ENCODE results near the gene ZIM2. TPM values are rescaled to one million over a fixed set of nuclear protein-coding genes. Genes with fewer than 3 reads are reported as not detected.

The ZIM2 gene
- total RNA-seq, 4 donors from 2014 or later: 0.16 to 2.2 (median 1.2) TPM; not detected in 1

DNA sequence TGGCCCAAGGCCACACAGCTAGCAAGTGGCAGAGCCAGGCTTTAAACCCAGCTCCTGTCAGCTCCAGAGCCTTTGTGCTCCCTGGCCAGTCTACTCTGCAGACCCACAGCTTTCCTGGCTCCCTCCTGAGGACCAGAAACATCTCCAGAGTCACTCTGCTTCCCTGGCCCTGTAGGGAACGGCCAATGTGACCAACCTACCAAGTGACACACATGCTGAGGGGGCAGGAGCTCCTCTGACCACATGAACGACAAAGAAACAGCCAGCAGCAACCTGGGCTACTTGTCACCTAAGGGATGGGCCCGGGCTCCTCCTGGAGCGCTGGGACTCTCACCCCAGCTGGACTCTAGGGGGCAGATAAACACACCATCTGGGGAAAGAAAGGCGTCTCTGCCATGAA, 19.3 kb downstream of the ZIM2 start:
- H3K36me3 ChIP-seq: no peaks in the 10 kb centered on the region
- intact Hi-C loops (cut with DNase I; ENCODE audit: low total_unique reads): no loop called here

DNA sequence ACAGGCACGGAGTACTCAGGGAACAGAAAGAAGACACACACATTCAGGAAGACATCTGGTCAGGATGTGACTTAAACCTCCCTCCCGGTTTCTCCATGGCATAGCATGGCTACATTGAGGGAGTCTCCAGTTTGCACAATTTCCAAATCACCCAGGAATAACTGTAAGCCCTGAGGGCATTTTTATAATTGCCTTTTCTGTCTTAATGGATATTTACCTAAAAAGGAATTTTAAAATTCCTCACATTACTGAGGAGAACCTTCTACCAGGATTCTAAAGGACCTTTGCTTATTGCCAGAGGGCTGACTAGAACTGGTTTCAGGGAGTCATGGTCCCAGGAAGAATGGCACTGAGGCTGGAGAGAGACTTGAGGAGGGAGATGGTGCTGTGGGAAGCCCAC, 21.4 kb downstream of the ZIM2 start:
- intact Hi-C loops (cut with DNase I; ENCODE audit: low total_unique reads): no loop called here
- Histone ChIP-seq H3K9me3 (peaks cover 3 to 8% of the 10 kb centered on the region in 2 donors), H3K4me3 (no peak overlapping the region), H3K27ac (no peak overlapping the region), H3K27me3 (no peaks in the 10 kb centered on the region), H3K4me1 (no peaks in the 10 kb centered on the region), H3K36me3 (no peaks in the 10 kb centered on the region)
- in situ Hi-C loops (cut with MboI; ENCODE audit: low pct_ligation_motif_present in 1 of 4, low pct_unique_long_range_greater_than_20kb in 1 of 4, low sequenced_read_pairs in 3 of 4): no loop called here
- TF ChIP-seq EP300 (IDR thresholded peaks at IDR 0.05; ENCODE audit: low read depth) (no peak), POLR2AphosphoS5 (IDR thresholded peaks at IDR 0.05) (no peak), POLR2A (IDR thresholded peaks at IDR 0.05) (no peak)
- TF ChIP-seq, protein P1, sequence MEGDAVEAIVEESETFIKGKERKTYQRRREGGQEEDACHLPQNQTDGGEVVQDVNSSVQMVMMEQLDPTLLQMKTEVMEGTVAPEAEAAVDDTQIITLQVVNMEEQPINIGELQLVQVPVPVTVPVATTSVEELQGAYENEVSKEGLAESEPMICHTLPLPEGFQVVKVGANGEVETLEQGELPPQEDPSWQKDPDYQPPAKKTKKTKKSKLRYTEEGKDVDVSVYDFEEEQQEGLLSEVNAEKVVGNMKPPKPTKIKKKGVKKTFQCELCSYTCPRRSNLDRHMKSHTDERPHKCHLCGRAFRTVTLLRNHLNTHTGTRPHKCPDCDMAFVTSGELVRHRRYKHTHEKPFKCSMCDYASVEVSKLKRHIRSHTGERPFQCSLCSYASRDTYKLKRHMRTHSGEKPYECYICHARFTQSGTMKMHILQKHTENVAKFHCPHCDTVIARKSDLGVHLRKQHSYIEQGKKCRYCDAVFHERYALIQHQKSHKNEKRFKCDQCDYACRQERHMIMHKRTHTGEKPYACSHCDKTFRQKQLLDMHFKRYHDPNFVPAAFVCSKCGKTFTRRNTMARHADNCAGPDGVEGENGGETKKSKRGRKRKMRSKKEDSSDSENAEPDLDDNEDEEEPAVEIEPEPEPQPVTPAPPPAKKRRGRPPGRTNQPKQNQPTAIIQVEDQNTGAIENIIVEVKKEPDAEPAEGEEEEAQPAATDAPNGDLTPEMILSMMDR (IDR thresholded peaks at IDR 0.05): no peak
- DNase-seq: no peak
- WGBS, 2 donors (ENCODE audit: low coverage in 1 of 2): 65 to 77% methylated on average over 2 of the region's 2 CpGs

More for the DNA sequence above, 19.3 kb downstream of the ZIM2 start:
- WGBS, 2 donors (ENCODE audit: low coverage in 1 of 2): 65% methylated on average over 5 of the region's 5 CpGs; no CpG with 5 or more reads in 1 of the 2 donors
- in situ Hi-C loops (cut with MboI; ENCODE audit: low pct_ligation_motif_present in 1 of 4, low pct_unique_long_range_greater_than_20kb in 1 of 4, low sequenced_read_pairs in 3 of 4): no loop called here
- Histone ChIP-seq H3K27me3 (no peaks in the 10 kb centered on the region), H3K9me3 (peaks cover 0 to 8% of the 10 kb centered on the region in 2 donors), H3K4me3 (no peak overlapping the region), H3K4me1 (no peaks in the 10 kb centered on the region), H3K27ac (no peak overlapping the region)
- DNase-seq: no peak
- TF ChIP-seq POLR2A (IDR thresholded peaks at IDR 0.05) (no peak), POLR2AphosphoS5 (IDR thresholded peaks at IDR 0.05) (no peak), EP300 (IDR thresholded peaks at IDR 0.05; ENCODE audit: low read depth) (no peak)
- TF ChIP-seq, protein P1 (IDR thresholded peaks at IDR 0.05): no peak

DNA sequence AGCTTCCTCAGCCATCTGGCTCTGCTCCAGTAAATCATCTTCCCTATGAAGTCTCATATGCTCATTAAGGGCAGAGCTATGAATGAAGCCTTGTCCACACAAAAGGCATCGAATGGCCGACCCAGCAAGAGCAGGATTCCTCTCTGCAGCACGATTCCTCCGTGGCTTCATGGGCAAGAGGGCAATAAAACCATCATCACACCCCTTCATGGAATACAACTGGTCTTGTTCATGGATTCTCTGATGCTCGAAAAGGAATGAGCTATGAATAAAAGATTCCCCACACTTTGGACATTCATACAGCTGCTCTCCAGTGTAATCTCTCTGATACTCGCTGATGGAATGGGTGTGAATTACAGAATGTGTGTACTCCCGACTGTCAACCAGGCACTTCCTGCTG, 25.9 kb downstream of the ZIM2 start:
- no peaks in the 10 kb centered on the region for H3K36me3 ChIP-seq
- no peak for DNase-seq
- no peak overlapping the region for H3K27ac ChIP-seq
- no peaks in the 10 kb centered on the region for H3K27me3 ChIP-seq
- no peak overlapping the region for H3K4me3 ChIP-seq
- no peaks in the 10 kb centered on the region for H3K4me1 ChIP-seq
- 82% methylated on average over 7 of the region's 7 CpGs; no CpG with 5 or more reads in 1 of the 2 donors for WGBS, 2 donors (ENCODE audit: low coverage in 1 of 2)
- intact Hi-C loops (cut with DNase I; ENCODE audit: low total_unique reads): no loop called here
- peaks cover 3 to 4% of the 10 kb centered on the region in 2 donors for H3K9me3 ChIP-seq
- in situ Hi-C loops (cut with MboI; ENCODE audit: low pct_ligation_motif_present in 1 of 4, low pct_unique_long_range_greater_than_20kb in 1 of 4, low sequenced_read_pairs in 3 of 4): no loop called here
- TF ChIP-seq, protein P1 (IDR thresholded peaks at IDR 0.05): no peak
- TF ChIP-seq EP300 (IDR thresholded peaks at IDR 0.05; ENCODE audit: low read depth) (no peak), POLR2AphosphoS5 (IDR thresholded peaks at IDR 0.05) (no peak), POLR2A (IDR thresholded peaks at IDR 0.05) (no peak)

DNA sequence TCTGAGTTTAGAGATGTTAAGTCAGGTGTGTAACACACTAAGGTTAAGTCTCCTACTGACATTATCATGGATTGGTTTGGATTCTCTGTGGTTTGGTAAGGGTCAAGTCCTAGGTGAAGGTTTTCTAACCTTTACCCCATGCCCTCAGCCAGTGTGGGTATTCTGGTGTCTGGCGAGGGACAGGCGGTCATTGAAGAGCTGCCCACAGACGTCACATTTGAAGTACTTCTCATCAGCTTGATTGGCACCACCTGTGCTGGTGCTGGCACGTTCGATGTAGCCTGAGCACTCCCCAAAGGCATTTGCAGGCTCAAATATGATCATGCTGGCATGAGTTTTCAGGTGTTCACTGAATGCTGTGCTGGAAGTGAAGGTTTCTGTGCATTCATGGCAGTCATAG, 27.0 kb downstream of the ZIM2 start:
- Histone ChIP-seq H3K4me3 (no peak overlapping the region), H3K4me1 (no peaks in the 10 kb centered on the region), H3K36me3 (no peaks in the 10 kb centered on the region), H3K9me3 (peaks cover 3 to 4% of the 10 kb centered on the region in 2 donors), H3K27ac (no peak overlapping the region), H3K27me3 (no peaks in the 10 kb centered on the region)
- in situ Hi-C loops (cut with MboI; ENCODE audit: low pct_ligation_motif_present in 1 of 4, low pct_unique_long_range_greater_than_20kb in 1 of 4, low sequenced_read_pairs in 3 of 4) (no loop called here), intact Hi-C loops (cut with DNase I; ENCODE audit: low total_unique reads) (no loop called here)
- 73% methylated on average over 5 of the region's 5 CpGs; no CpG with 5 or more reads in 1 of the 2 donors for WGBS, 2 donors (ENCODE audit: low coverage in 1 of 2)
- TF ChIP-seq POLR2AphosphoS5 (IDR thresholded peaks at IDR 0.05): no peak
- TF ChIP-seq POLR2A (IDR thresholded peaks at IDR 0.05): no peak
- no peak for TF ChIP-seq EP300 (IDR thresholded peaks at IDR 0.05; ENCODE audit: low read depth)
- TF ChIP-seq, protein P1 (IDR thresholded peaks at IDR 0.05): no peak
- no peak for DNase-seq

Measured in transverse colon (tissue), 4 donors.